ENCODE data around the gene RRH. TPM values are rescaled to one million over a fixed set of nuclear protein-coding genes. Genes with fewer than 3 reads are reported as not detected.

RRH gene
- total RNA-seq, 1 donor from 2014 or later = 0.45 TPM

- Mint-ChIP-seq H3K27me3 (ENCODE audit: low read depth) (no peaks in the 10 kb centered on the region), H3K4me1 (peaks cover 50% of the 10 kb centered on the region), H3K9me3 (peaks cover 30% of the 10 kb centered on the region), H3K4me3 (peak overlapping the region; percentile 87), H3K36me3 (peaks cover 35% of the 10 kb centered on the region), H3K27ac (peak overlapping the region; percentile 99)
- DNase-seq (ENCODE audit: low spot score in 2 of 2, unreplicated experiment in 2 of 2) = no peak
- no peak for TF ChIP-seq CTCF (IDR thresholded peaks at IDR 0.05; ENCODE audit: unreplicated experiment)
Measured at GRCh38 chr4:109801099-109801789, 26.5 kb upstream of the RRH start.

GRCh38 chr4:109801895-109802319 lies 25.9 kb upstream of the RRH start, which contains the start of gene CFI:
TSS of gene CFI (minus strand) at chr4:109801999. CDS start at chr4:109801971, 28 bp downstream.
- H3K27me3 Mint-ChIP-seq (ENCODE audit: low read depth) = no peaks in the 10 kb centered on the region
- no peak for TF ChIP-seq CTCF (IDR thresholded peaks at IDR 0.05; ENCODE audit: unreplicated experiment)
- peak within 1 kb of the TSS; percentile 87 for H3K4me3 Mint-ChIP-seq
- H3K9me3 Mint-ChIP-seq = peaks cover 25% of the 10 kb centered on the region
- H3K36me3 Mint-ChIP-seq = peaks cover 30% of the 10 kb centered on the region
- DNase-seq (ENCODE audit: low spot score in 2 of 2, unreplicated experiment in 2 of 2) = no peak
- H3K4me1 Mint-ChIP-seq = peaks cover 50% of the 10 kb centered on the region
- H3K27ac Mint-ChIP-seq = peak within 1 kb of the TSS; percentile 99

- no peak for DNase-seq (ENCODE audit: low spot score in 2 of 2, unreplicated experiment in 2 of 2)
- no peak for TF ChIP-seq CTCF (IDR thresholded peaks at IDR 0.05; ENCODE audit: unreplicated experiment)
- Mint-ChIP-seq H3K27me3 (ENCODE audit: low read depth) (no peaks in the 10 kb centered on the region), H3K4me3 (no peak overlapping the region), H3K36me3 (peaks cover 9% of the 10 kb centered on the region), H3K9me3 (peaks cover 4% of the 10 kb centered on the region), H3K4me1 (peaks cover 47% of the 10 kb centered on the region), H3K27ac (peak overlapping the region; percentile 96)
Measured at GRCh38 chr4:109803924-109804571, 23.7 kb upstream of the RRH start.

DNA sequence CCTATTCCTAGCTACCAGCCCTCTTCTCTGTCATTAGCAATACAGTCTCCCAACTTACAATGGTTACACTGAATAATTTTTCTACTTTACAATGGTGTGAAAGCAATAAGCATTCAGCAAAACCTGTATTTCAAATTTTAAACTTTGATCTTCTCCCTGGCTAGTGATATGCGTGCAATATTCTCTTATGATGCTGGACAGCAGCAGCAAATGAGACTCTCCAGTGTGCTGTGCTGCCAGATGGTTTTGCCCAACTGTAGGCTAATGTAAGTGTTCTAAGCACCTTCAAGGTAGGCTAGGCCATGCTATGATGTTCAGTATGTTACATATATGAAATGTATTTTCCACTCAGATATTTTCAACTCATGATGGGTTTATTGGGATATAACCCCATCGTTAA lies 18.1 kb upstream of the RRH start:
- no peak for DNase-seq (ENCODE audit: low spot score in 2 of 2, unreplicated experiment in 2 of 2)
- H3K4me1 Mint-ChIP-seq = peaks cover 20% of the 10 kb centered on the region
- no peak overlapping the region for H3K4me3 Mint-ChIP-seq
- H3K36me3 Mint-ChIP-seq = no peaks in the 10 kb centered on the region
- no peaks in the 10 kb centered on the region for H3K27me3 Mint-ChIP-seq (ENCODE audit: low read depth)
- no peak overlapping the region for H3K27ac Mint-ChIP-seq
- TF ChIP-seq CTCF (IDR thresholded peaks at IDR 0.05; ENCODE audit: unreplicated experiment) = no peak
- H3K9me3 Mint-ChIP-seq = no peaks in the 10 kb centered on the region

DNA sequence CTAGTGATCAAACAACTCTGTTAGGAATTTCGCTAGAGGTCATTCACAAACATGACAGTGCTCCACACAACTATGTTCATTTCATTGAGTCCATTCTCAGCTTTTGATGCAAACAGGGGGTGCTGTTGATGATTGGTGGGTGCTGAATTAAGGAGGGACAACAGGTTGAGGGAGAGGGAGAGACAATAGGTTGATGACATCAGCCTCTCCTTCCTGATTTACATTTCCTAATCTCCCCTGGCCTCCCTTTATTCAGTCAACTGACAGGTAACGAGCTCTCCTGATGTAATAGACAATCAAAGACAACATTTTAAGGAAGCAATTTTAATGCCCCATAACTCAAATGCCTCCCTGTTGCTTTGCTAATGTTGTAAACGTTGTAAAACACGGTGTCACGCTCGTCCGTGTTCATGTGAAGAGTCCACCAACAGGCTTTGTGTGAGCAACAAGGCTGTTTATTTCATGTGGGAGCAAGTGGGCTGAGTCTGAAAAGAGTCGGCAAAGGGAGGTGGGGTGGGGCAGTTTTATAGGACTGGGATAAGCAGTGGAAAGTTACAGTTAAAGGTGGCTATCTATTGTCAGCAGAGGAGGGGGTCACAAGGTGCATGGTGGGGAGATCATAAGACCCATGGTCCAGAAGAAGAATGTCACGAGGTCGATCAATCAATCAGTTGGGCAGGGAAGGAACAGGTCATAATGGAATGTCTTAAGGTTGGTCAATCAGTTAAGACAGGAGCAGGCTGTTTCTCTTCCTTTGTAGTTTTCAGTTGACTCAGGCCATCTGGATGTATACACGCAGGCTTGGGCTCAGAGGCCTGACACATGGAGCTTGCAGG lies 17.0 kb upstream of the RRH start:
- no peak for TF ChIP-seq CTCF (IDR thresholded peaks at IDR 0.05; ENCODE audit: unreplicated experiment)
- no peak overlapping the region for H3K4me3 Mint-ChIP-seq
- no peaks in the 10 kb centered on the region for H3K9me3 Mint-ChIP-seq
- H3K27me3 Mint-ChIP-seq (ENCODE audit: low read depth) = no peaks in the 10 kb centered on the region
- no peak for DNase-seq (ENCODE audit: low spot score in 2 of 2, unreplicated experiment in 2 of 2)
- H3K27ac Mint-ChIP-seq = peak overlapping the region; percentile 37
- peaks cover 19% of the 10 kb centered on the region for H3K4me1 Mint-ChIP-seq
- H3K36me3 Mint-ChIP-seq = no peaks in the 10 kb centered on the region

All from mesothelial cell of epicardium (in vitro differentiated cells).